Breast epithelium (tissue), 3 donors: ENCODE data around the gene GET4.
A peak's percentile ranks its signal among the peaks of the same experiment; 100 is the strongest.

Experiments
- CTCF ChIP-seq, 3 donors: fragments of 450-650 bp; IDR thresholded peaks; one replicate each; pipeline ENCODE4 v1.5.1; 2016 to 2017; ENCODE audit warnings: antibody characterized with exemption in 3 of 3, mild to moderate bottlenecking in 3 of 3, moderate library complexity in 3 of 3
- POLR2AphosphoS5 ChIP-seq, 3 donors: sonication (generic); formaldehyde crosslinking; IDR thresholded peaks; one replicate each; pipeline ENCODE4 v1.6.1; 2017; ENCODE audit warnings: antibody characterized with exemption in 3 of 3

- TF ChIP-seq CTCF (IDR thresholded peaks at IDR 0.05) (no peak), POLR2AphosphoS5 (IDR thresholded peaks at IDR 0.05) (peak in 1 of 3 donors; percentile 10)
Measured at GRCh38 chr7:832167-832967, 44.0 kb upstream of the GET4 start, which contains the start of gene SUN1.
